Testis (tissue), 3 donors: ENCODE results near the gene VWF. TPM values are rescaled to one million over a fixed set of nuclear protein-coding genes. Genes with fewer than 3 reads are reported as not detected.

ENCODE experiments used
- DNase-seq: peaks from one replicate; pipeline ENCODE4 v3.0.0-alpha.2; 2019
- H3K27ac ChIP-seq, 2 donors: fragments of 200-600 bp; sonication (generic); one replicate each; pipeline ENCODE4 v1.5.1; 2019
- H3K27me3 ChIP-seq: fragments of 200-600 bp; sonication (generic); one replicate; pipeline ENCODE4 v1.5.1; 2019
- H3K36me3 ChIP-seq: fragments of 200-600 bp; sonication (generic); one replicate; pipeline ENCODE4 v1.5.1; 2017; ENCODE audit warnings: low read depth; ENCODE audit errors: missing control alignments
- H3K4me1 ChIP-seq: fragments of 200-600 bp; sonication (generic); one replicate; pipeline ENCODE4 v1.5.1; 2019
- H3K4me3 ChIP-seq, 2 donors: fragments of 200-600 bp; sonication (generic); one replicate each; pipeline ENCODE4 v1.5.1; 2017 to 2019
- H3K9me3 ChIP-seq: fragments of 200-600 bp; sonication (generic); one replicate; pipeline ENCODE4 v1.5.1; 2017
- POLR2A ChIP-seq: fragments of 450-650 bp; IDR thresholded peaks from one replicate; pipeline ENCODE4 v1.6.1; 2017; ENCODE audit warnings: antibody characterized with exemption, mild to moderate bottlenecking, moderate library complexity
- WGBS, 2 donors: methylation state at CpG; one replicate each; pipeline ENCODE4 v1.1.5; 2018; 5-methylcytosine and 5-hydroxymethylcytosine counted together
- intact Hi-C: fragments of 100-400 bp; cut with DNase I; formaldehyde crosslinking; loops from one replicate; pipeline ENCODE4 v1.15.1; 2023; ENCODE audit warnings: low total_unique reads
- polyA plus RNA-seq: library from polyadenylated mRNA; stranded (reverse); fragments of 350-450 nt; fragmentation: Illumina TruSeq; extraction: RNeasy Lipid Tissue Mini Kit (QIAGEN cat#74804); gene quantifications from one replicate; pipeline ENCODE4 v1.2.3, GENCODE V29; 2014; ENCODE audit warnings: low read depth, low replicate concordance; ENCODE audit not compliant: insufficient read depth
- total RNA-seq, 2 donors: library from RNA; depleted of rRNA; stranded (reverse); fragments of >200 nt; gene quantifications; one replicate each; pipeline ENCODE4 v1.2.3, GENCODE V29; 2016
- TF ChIP-seq, protein P1 (sequence below), 3 experiments: fragments of 450-650 bp in 2 of 3; fragments of 200-600 bp in 1 of 3; sonication (generic) in 1 of 3; IDR thresholded peaks; one replicate each; pipeline ENCODE4 v1.5.1; 2016 to 2019; ENCODE audit warnings: antibody characterized with exemption in 3 of 3, mild to moderate bottlenecking in 2 of 3, moderate library complexity in 1 of 3

Gene VWF
- total and polyA plus RNA-seq, 3 donors from 2014 or later = 68.3 to 86.2 (median 83.7) TPM

DNA sequence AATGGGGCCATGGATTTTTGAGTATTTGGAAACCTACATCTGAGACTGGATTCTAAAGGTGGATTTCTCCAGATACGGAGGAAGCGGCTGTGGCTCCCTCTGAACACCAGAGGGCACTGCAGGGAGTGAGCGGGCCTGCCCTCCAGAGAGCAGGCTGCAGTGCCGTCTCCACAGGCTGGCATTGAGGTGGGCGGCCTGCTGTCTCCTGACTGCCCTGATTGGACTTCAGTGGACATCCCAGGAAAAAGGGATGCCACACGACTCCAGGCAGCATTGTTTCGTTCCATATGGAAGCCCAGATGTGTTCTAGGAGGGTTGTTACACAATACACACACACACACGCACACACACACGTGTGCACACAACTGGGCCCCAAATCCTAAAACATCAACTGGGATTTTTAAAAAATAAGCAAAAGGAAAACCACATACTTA, 158.5 kb downstream of the VWF start:
- TF ChIP-seq POLR2A = no peak
- TF ChIP-seq, protein P1, sequence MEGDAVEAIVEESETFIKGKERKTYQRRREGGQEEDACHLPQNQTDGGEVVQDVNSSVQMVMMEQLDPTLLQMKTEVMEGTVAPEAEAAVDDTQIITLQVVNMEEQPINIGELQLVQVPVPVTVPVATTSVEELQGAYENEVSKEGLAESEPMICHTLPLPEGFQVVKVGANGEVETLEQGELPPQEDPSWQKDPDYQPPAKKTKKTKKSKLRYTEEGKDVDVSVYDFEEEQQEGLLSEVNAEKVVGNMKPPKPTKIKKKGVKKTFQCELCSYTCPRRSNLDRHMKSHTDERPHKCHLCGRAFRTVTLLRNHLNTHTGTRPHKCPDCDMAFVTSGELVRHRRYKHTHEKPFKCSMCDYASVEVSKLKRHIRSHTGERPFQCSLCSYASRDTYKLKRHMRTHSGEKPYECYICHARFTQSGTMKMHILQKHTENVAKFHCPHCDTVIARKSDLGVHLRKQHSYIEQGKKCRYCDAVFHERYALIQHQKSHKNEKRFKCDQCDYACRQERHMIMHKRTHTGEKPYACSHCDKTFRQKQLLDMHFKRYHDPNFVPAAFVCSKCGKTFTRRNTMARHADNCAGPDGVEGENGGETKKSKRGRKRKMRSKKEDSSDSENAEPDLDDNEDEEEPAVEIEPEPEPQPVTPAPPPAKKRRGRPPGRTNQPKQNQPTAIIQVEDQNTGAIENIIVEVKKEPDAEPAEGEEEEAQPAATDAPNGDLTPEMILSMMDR (IDR thresholded peaks at IDR 0.05) = peak in 2 of 3 experiments; percentile 41 to 58
- H3K27me3 ChIP-seq = no peaks in the 10 kb centered on the region
- intact Hi-C loops = no loop called here
- peak; percentile 66 for DNase-seq
- no peaks in the 10 kb centered on the region for H3K36me3 ChIP-seq
- H3K27ac ChIP-seq = no peak overlapping the region
- no peak overlapping the region for H3K4me3 ChIP-seq
- WGBS, 2 donors = 51 to 58% methylated on average over 8 to 9 of the region's 9 CpGs
- no peaks in the 10 kb centered on the region for H3K4me1 ChIP-seq
- H3K9me3 ChIP-seq = no peaks in the 10 kb centered on the region

GRCh38 chr12:5964913-5965900, 159.3 kb downstream of the VWF start:
- Histone ChIP-seq H3K9me3 (no peaks in the 10 kb centered on the region), H3K4me3 (no peak overlapping the region), H3K4me1 (no peaks in the 10 kb centered on the region), H3K27me3 (no peaks in the 10 kb centered on the region), H3K27ac (no peak overlapping the region), H3K36me3 (no peaks in the 10 kb centered on the region)
- WGBS, 2 donors = 75 to 80% methylated on average over 24 of the region's 24 CpGs
- intact Hi-C loops = no loop called here
- DNase-seq = no peak
- TF ChIP-seq, protein P1 (IDR thresholded peaks at IDR 0.05) = no peak
- no peak for TF ChIP-seq POLR2A

- no peak overlapping the region for H3K27ac ChIP-seq
- no peak overlapping the region for H3K4me3 ChIP-seq
- intact Hi-C loops = no loop called here
- DNase-seq = no peak
- H3K4me1 ChIP-seq = no peaks in the 10 kb centered on the region
- H3K27me3 ChIP-seq = no peaks in the 10 kb centered on the region
- WGBS, 2 donors = 84 to 87% methylated on average over 7 of the region's 7 CpGs
- H3K9me3 ChIP-seq = no peaks in the 10 kb centered on the region
- no peaks in the 10 kb centered on the region for H3K36me3 ChIP-seq
- TF ChIP-seq, protein P1 (IDR thresholded peaks at IDR 0.05) = no peak
- no peak for TF ChIP-seq POLR2A
These were observed 161.0 kb downstream of the VWF start for GRCh38 chr12:5963515-5963914.

DNA sequence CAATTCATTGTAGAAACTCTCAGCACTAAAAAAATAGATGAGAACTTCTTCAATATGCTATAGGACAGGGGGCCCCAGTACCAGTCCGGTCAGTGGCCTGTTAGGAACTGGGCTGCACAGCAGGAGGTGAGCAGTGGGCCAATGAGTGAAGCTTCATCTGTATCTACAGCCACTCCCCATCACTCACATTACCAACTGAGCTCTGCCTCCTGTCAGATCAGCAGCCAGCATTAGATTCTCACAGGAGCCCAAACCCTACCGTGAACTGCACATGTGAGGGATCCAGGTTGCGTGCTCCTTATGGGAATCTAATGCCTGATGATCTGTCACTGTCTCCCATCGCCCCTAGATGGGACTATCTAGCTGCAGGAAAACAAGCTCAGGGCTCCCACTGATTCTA, 163.7 kb downstream of the VWF start:
- Histone ChIP-seq H3K9me3 (no peaks in the 10 kb centered on the region), H3K4me1 (no peaks in the 10 kb centered on the region), H3K27ac (no peak overlapping the region), H3K27me3 (no peaks in the 10 kb centered on the region), H3K36me3 (no peaks in the 10 kb centered on the region), H3K4me3 (no peak overlapping the region)
- DNase-seq = no peak
- TF ChIP-seq, protein P1 (IDR thresholded peaks at IDR 0.05) = no peak
- TF ChIP-seq POLR2A = no peak
- intact Hi-C loops = no loop called here
- 88 to 91% methylated on average over 4 of the region's 4 CpGs for WGBS, 2 donors
